CD4-positive, alpha-beta T cell treated with Interleukin-4 for 1 hour (primary cell): Measurements from ENCODE around the gene LGALS16.
"Not testable (repeated sequence)": the region's sequence is repeated elsewhere in the genome, so short reads cannot be mapped to it uniquely, and the experiment has no call there.

Experiments
- DNase-seq, 2 donors: peaks; one replicate each; pipeline ENCODE4 v3.0.0-alpha.2; 2020 to 2022

LGALS16 gene

GRCh38 chr19:39655613-39656012 lies at the start of gene LGALS16:
Gene LGALS16 (plus strand): TSS chr19:39655913. CDS start chr19:39655962, 49 bp downstream.
- DNase-seq, result no peak

GRCh38 chr19:39607021-39607420 lies 48.7 kb upstream of the LGALS16 start:
- no peak for DNase-seq

GRCh38 chr19:39607561-39607960 lies 48.2 kb upstream of the LGALS16 start:
- DNase-seq, result no peak

GRCh38 chr19:39613597-39613996 lies 42.1 kb upstream of the LGALS16 start:
- no peak for DNase-seq

GRCh38 chr19:39617745-39618144 lies 38.0 kb upstream of the LGALS16 start:
- no peak for DNase-seq

- DNase-seq, result no peak
Observed at GRCh38 chr19:39623946-39624345, 31.8 kb upstream of the LGALS16 start.

- peak in 1 of 2 donors; percentile 18 for DNase-seq
Observed at GRCh38 chr19:39627631-39628030, 28.1 kb upstream of the LGALS16 start.

GRCh38 chr19:39631178-39631577 lies 24.5 kb upstream of the LGALS16 start:
- DNase-seq, result no peak

- no peak for DNase-seq
Observed at GRCh38 chr19:39631626-39632025, 24.1 kb upstream of the LGALS16 start.

- DNase-seq, result no peak
Observed at GRCh38 chr19:39637891-39638290, 17.8 kb upstream of the LGALS16 start.

GRCh38 chr19:39641773-39642172 lies 13.9 kb upstream of the LGALS16 start:
- no peak for DNase-seq

GRCh38 chr19:39643591-39643990 lies 12.1 kb upstream of the LGALS16 start:
- DNase-seq, result no peak

- DNase-seq, result no peak
Observed at GRCh38 chr19:39645800-39646411, 9.8 kb upstream of the LGALS16 start.

- DNase-seq, result no peak
Observed at GRCh38 chr19:39647918-39648317, 7.8 kb upstream of the LGALS16 start.

GRCh38 chr19:39659791-39660190 lies 4.1 kb downstream of the LGALS16 start:
- DNase-seq, result no peak

GRCh38 chr19:39660661-39661060 lies 4.9 kb downstream of the LGALS16 start:
- no peak for DNase-seq

GRCh38 chr19:39661565-39661964 lies 5.9 kb downstream of the LGALS16 start:
- no peak for DNase-seq

GRCh38 chr19:39669860-39670259 lies 14.1 kb downstream of the LGALS16 start:
- not testable (repeated sequence) for DNase-seq

- DNase-seq, result no peak
Observed at GRCh38 chr19:39670998-39671397, 15.3 kb downstream of the LGALS16 start.

GRCh38 chr19:39671739-39672363 lies 16.1 kb downstream of the LGALS16 start:
- peak; percentile 55 to 73 for DNase-seq

- no peak for DNase-seq
Observed at GRCh38 chr19:39672473-39672872, 16.8 kb downstream of the LGALS16 start.

GRCh38 chr19:39673862-39674261 lies 18.1 kb downstream of the LGALS16 start:
- DNase-seq, result peak in 1 of 2 donors; percentile 20

GRCh38 chr19:39676004-39676403 lies 20.3 kb downstream of the LGALS16 start:
- DNase-seq, result no peak

GRCh38 chr19:39677961-39678889 lies 22.5 kb downstream of the LGALS16 start:
- no peak for DNase-seq
